PC-9 (cell line): ENCODE measurements around the gene SMIM10. TPM values are rescaled to one million over a fixed set of nuclear protein-coding genes. Genes with fewer than 3 reads are reported as not detected.
"Not testable (repeated sequence)": the region's sequence is repeated elsewhere in the genome, so short reads cannot be mapped to it uniquely, and the experiment has no call there.

Source experiments
- BruUV-seq: library from RNA; stranded (reverse); fragments of 400-500 nt; replicated peaks from 2 replicates; lab custom pipeline; 2021; lab: Mats Ljungman, UMichigan
- CTCF ChIA-PET: fragments of 300-600 bp; sonication (Branson Sonifier 250); formaldehyde crosslinking; loops from one replicate; lab custom pipeline; 2022; ENCODE audit warnings: antibody characterized with exemption; lab: Charles Lee
- POLR2A ChIA-PET: fragments of 300-600 bp; sonication (Branson Sonifier 250); formaldehyde crosslinking; loops from one replicate; lab custom pipeline; 2022; ENCODE audit warnings: antibody characterized with exemption; ENCODE audit not compliant: unreplicated experiment; lab: Charles Lee
- DNase-seq, 2 experiments: peaks; one replicate each; pipeline versions ENCODE4 v3.0.0 to v3.0.0-alpha.2; 2015 to 2022; ENCODE audit warnings: mixed read lengths in 1 of 2
- H2AFZ ChIP-seq: fragments of 200-600 bp; sonication (generic); 2 replicates; pipeline ENCODE4 v1.8.1; 2017; ENCODE audit warnings: antibody characterized with exemption
- H3F3A ChIP-seq: fragments of 200-600 bp; sonication (generic); 2 replicates; pipeline ENCODE4 v1.8.1; 2017; ENCODE audit warnings: antibody characterized with exemption, mild to moderate bottlenecking, low read depth; ENCODE audit not compliant: insufficient read depth
- H3K27ac ChIP-seq: fragments of 200-600 bp; sonication (generic); 2 replicates; pipeline ENCODE4 v1.6.1; 2016; ENCODE audit warnings: mixed run types
- H3K27me3 ChIP-seq: fragments of 200-600 bp; sonication (generic); 2 replicates; pipeline ENCODE4 v1.6.1; 2016; ENCODE audit warnings: low read depth, mixed run types; ENCODE audit not compliant: insufficient read depth
- H3K36me3 ChIP-seq: fragments of 200-600 bp; sonication (generic); 2 replicates; pipeline ENCODE4 v1.6.1; 2016; ENCODE audit warnings: low read depth, mixed run types
- H3K4me1 ChIP-seq: fragments of 200-600 bp; sonication (generic); replicated peaks from 2 replicates; pipeline ENCODE4 v1.6.1; 2016; ENCODE audit warnings: mixed run types; ENCODE audit not compliant: insufficient read depth
- H3K4me2 ChIP-seq: fragments of 200-600 bp; sonication (generic); 2 replicates; pipeline ENCODE4 v1.6.1; 2017; ENCODE audit warnings: mixed run types
- H3K4me3 ChIP-seq: fragments of 200-600 bp; sonication (generic); 2 replicates; pipeline ENCODE4 v1.6.1; 2016; ENCODE audit warnings: mixed run types
- H3K79me2 ChIP-seq: fragments of 200-600 bp; sonication (generic); 2 replicates; pipeline ENCODE4 v1.6.1; 2017; ENCODE audit warnings: low read depth, mixed run types
- H3K9me2 ChIP-seq: fragments of 200-600 bp; sonication (generic); 2 replicates; pipeline ENCODE4 v1.8.1; 2017; ENCODE audit warnings: mild to moderate bottlenecking; ENCODE audit not compliant: insufficient read depth
- H3K9me3 ChIP-seq: fragments of 200-600 bp; sonication (generic); 2 replicates; pipeline ENCODE4 v1.8.1; 2016; ENCODE audit warnings: low read depth; ENCODE audit not compliant: insufficient read depth
- H4K20me1 ChIP-seq: fragments of 200-600 bp; sonication (generic); 2 replicates; pipeline ENCODE4 v1.8.1; 2017; ENCODE audit not compliant: insufficient read depth
- EZH2 ChIP-seq: fragments of 200-600 bp; sonication (generic); IDR thresholded peaks from 2 replicates; pipeline ENCODE4 v1.8.0; 2017; ENCODE audit warnings: antibody characterized with exemption, low read depth
- intact Hi-C: fragments of 100-400 bp; cut with micrococcal nuclease; formaldehyde crosslinking; loops from one replicate; pipeline ENCODE4 v1.10.0; 2022; ENCODE audit not compliant: unreplicated experiment
- total RNA-seq: library from RNA; stranded (reverse); gene quantifications from 2 replicates; pipeline ENCODE4 v1.2.3, GENCODE V29; 2021
- TF ChIP-seq, protein P1 (sequence below): fragments of 200-600 bp; sonication (generic); conservative IDR thresholded peaks from 2 replicates; pipeline ENCODE4 v1.6.1; 2017; ENCODE audit warnings: mixed run types, antibody characterized with exemption, mild to moderate bottlenecking, moderate library complexity

SMIM10 gene
- total RNA-seq, 1 experiment from 2014 or later, result 0.52 TPM

DNA sequence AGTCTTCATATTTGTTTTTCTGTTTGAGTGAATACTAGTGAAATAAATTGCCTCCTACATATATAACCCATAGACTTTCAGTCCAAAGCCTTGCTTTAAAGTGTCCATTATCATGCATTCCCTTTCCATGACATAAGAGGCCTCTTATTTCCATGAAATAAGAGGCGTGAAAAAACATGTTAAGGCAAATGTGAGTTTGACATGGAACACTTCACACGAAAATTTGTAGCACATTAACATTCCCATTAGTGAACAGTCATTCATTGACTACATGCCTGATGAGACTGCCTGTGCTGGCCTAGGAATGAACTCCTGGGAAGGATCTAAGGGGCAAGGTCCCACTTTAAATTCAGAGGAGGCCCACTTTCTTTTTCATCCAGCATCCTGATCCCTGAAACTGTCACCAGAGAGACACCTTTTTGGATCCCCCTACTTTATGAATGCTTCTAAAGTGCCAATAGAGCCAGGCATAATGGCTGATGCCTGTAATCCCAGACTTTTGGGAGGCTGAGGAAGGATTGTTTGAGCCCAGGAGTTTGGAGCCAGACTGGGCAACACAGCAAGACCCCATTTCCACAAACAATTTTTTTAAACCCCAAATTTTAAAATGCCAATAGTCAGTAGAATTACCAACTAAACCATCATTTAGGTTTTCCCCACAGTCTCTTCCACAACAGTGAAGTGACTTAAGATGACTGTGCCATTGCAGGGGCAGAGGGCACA is 24.9 kb downstream of the SMIM10 start:
- no TSS peak for BruUV-seq
- TF ChIP-seq, protein P1, sequence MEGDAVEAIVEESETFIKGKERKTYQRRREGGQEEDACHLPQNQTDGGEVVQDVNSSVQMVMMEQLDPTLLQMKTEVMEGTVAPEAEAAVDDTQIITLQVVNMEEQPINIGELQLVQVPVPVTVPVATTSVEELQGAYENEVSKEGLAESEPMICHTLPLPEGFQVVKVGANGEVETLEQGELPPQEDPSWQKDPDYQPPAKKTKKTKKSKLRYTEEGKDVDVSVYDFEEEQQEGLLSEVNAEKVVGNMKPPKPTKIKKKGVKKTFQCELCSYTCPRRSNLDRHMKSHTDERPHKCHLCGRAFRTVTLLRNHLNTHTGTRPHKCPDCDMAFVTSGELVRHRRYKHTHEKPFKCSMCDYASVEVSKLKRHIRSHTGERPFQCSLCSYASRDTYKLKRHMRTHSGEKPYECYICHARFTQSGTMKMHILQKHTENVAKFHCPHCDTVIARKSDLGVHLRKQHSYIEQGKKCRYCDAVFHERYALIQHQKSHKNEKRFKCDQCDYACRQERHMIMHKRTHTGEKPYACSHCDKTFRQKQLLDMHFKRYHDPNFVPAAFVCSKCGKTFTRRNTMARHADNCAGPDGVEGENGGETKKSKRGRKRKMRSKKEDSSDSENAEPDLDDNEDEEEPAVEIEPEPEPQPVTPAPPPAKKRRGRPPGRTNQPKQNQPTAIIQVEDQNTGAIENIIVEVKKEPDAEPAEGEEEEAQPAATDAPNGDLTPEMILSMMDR, result no peak
- no peak for TF ChIP-seq EZH2
- POLR2A ChIA-PET, result no interaction called here

DNA sequence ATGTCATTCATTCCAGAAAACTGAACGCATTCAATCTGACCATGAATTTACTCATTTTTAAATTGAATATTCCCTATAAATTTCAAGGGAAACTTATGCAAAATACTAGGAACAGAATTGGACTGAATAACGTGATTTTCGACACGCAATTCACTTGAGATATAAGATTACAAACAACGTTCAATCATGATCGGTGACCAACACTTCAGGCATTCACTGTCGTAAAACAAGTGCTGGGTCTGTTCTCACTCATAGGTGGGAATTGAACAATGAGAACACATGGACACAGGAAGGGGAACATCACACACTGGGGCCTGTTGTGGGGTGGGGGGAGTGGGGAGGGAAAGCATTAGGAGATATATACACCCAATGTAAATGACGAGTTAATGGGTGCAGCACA is 29.1 kb downstream of the SMIM10 start:
- H3K4me2 ChIP-seq, H3K79me2 ChIP-seq, intact Hi-C loops, H3K9me2 ChIP-seq, H3K9me3 ChIP-seq, H3K27me3 ChIP-seq, BruUV-seq, H3K27ac ChIP-seq, POLR2A ChIA-PET, H2AFZ ChIP-seq, H3K4me3 ChIP-seq, H3F3A ChIP-seq, CTCF ChIA-PET, H3K36me3 ChIP-seq, H4K20me1 ChIP-seq: not testable (repeated sequence)
- DNase-seq, result peak in 1 of 2 experiments; percentile 24
- H3K4me1 ChIP-seq, result peaks cover 30% of the 10 kb centered on the region

More for the DNA sequence above, 24.9 kb downstream of the SMIM10 start:
- Histone ChIP-seq H3K9me3 (no peaks in the 10 kb centered on the region), H4K20me1 (no peaks in the 10 kb centered on the region), H3K36me3 (no peaks in the 10 kb centered on the region), H3K4me2 (no peak overlapping the region), H3K4me3 (no peak overlapping the region), H3K27ac (no peak overlapping the region), H2AFZ (no peak overlapping the region), H3K9me2 (no peaks in the 10 kb centered on the region), H3F3A (no peaks in the 10 kb centered on the region), H3K79me2 (no peaks in the 10 kb centered on the region), H3K4me1 (peaks cover 14% of the 10 kb centered on the region), H3K27me3 (no peaks in the 10 kb centered on the region)
- DNase-seq, result peak in 1 of 2 experiments; percentile 15
- intact Hi-C loops, result no loop called here
- CTCF ChIA-PET, result no interaction called here

DNA sequence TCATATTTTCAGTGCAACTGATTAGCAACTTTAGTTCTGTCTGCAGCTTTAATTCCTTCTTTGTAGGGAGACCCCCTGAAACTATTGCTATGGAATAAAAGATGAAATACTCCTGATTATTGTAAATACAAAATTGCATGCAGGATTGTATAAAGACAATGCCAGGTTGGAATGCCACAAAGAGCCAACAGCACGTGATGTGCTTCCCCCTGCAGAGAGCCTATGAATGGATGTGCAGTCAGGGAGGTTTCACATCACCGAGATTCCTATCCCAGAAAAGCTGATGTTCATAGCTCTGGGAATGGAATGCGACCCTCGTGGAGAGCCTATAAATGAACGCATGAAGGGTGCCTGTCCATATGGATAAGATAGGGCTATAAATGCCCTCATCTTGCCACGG is 33.0 kb downstream of the SMIM10 start:
- H3K9me3 ChIP-seq, H3K27ac ChIP-seq, CTCF ChIA-PET, H3K9me2 ChIP-seq, H2AFZ ChIP-seq, BruUV-seq, DNase-seq, H3F3A ChIP-seq, H4K20me1 ChIP-seq, H3K36me3 ChIP-seq, POLR2A ChIA-PET, H3K79me2 ChIP-seq, intact Hi-C loops, H3K4me3 ChIP-seq, H3K27me3 ChIP-seq: not testable (repeated sequence)
- Histone ChIP-seq H3K4me2 (peak overlapping the region; percentile 21; the same call in 1 of the 2 replicates), H3K4me1 (peaks cover 33% of the 10 kb centered on the region)

- Histone ChIP-seq H3K4me2 (peak overlapping the region; percentile 56), H3K9me3 (no peaks in the 10 kb centered on the region; the same call in none of the 2 replicates), H3K36me3 (no peaks in the 10 kb centered on the region), H3K9me2 (no peaks in the 10 kb centered on the region), H3K4me1 (peaks cover 33% of the 10 kb centered on the region), H3K27me3 (no peaks in the 10 kb centered on the region), H2AFZ (no peak overlapping the region), H3K79me2 (no peaks in the 10 kb centered on the region), H4K20me1 (no peaks in the 10 kb centered on the region), H3K27ac (no peak overlapping the region), H3F3A (peaks cover 10% of the 10 kb centered on the region; the same call in 1 of the 2 replicates), H3K4me3 (no peak overlapping the region)
- ChIA-PET CTCF (no interaction called here), POLR2A (no interaction called here)
- no peak for TF ChIP-seq EZH2
- TF ChIP-seq, protein P1, result no peak
- DNase-seq, result no peak
- BruUV-seq, result no TSS peak
- intact Hi-C loops, result no loop called here
Observed at GRCh38 chrX:135024526-135024925, 33.7 kb downstream of the SMIM10 start.

DNA sequence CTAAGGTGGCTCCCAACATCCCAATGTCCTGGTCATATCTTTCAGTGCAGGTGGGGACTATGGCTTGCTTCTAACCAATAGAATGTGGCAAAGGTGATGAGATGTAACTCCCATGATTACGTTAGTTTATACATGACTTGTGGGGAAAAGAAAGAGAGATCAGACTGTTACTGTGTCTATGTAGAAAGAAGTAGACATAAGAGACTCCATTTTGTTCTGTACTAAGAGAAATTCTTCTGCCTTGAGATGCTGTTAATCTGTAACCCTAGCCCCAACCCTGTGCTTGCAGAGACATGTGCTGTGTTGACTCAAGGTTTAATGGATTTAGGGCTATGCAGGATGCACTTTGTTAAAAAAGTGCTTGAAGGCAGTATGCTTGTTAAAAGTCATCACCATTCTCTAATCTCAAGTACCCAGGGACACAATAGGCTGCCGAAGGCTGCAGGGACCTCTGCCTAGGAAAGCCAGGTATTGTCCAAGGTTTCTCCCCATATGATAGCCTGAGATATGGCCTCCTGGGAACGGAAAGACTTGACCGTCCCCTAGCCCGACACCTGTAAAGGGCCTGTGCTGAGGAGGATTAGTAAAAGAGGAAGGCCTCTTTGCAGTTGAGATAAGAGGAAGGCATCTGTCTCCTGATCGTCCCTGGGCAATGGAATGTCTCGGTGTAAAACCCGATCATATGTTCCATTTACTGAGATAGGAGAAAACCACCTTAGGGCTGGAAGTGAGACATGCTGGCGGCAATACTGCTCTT is 39.6 kb downstream of the SMIM10 start:
- H3F3A ChIP-seq, H3K4me2 ChIP-seq, H3K4me3 ChIP-seq, H3K9me3 ChIP-seq, H3K9me2 ChIP-seq, H3K27ac ChIP-seq, intact Hi-C loops, BruUV-seq, CTCF ChIA-PET, POLR2A ChIA-PET, H2AFZ ChIP-seq, H4K20me1 ChIP-seq, H3K27me3 ChIP-seq, DNase-seq: not testable (repeated sequence)
- Histone ChIP-seq H3K36me3 (peaks cover 16% of the 10 kb centered on the region; the same call in 1 of the 2 replicates), H3K79me2 (peaks cover 16% of the 10 kb centered on the region), H3K4me1 (peaks cover 12% of the 10 kb centered on the region)
